ENCODE measurements around the gene SERPINE3.

SERPINE3 gene

GRCh38 chr13:51339354-51339753 is at the start of gene SERPINE3:
Gene SERPINE3, plus strand, starts transcription at chr13:51339691. Its CDS starts 1,401 bp downstream, at chr13:51341092.
- DNase-seq (ENCODE audit: low read depth, low spot score) = no peak

- no peak for DNase-seq (ENCODE audit: low read depth, low spot score)
These were observed 48.1 kb upstream of the SERPINE3 start for GRCh38 chr13:51291341-51291740.

GRCh38 chr13:51292000-51292565 is 47.4 kb upstream of the SERPINE3 start:
- DNase-seq (ENCODE audit: low read depth, low spot score) = no peak

- no peak for DNase-seq (ENCODE audit: low read depth, low spot score)
These were observed 41.9 kb upstream of the SERPINE3 start for GRCh38 chr13:51297556-51297955.

- no peak for DNase-seq (ENCODE audit: low read depth, low spot score)
These were observed 40.7 kb upstream of the SERPINE3 start for GRCh38 chr13:51298812-51299211.

- no peak for DNase-seq (ENCODE audit: low read depth, low spot score)
These were observed 36.4 kb upstream of the SERPINE3 start for GRCh38 chr13:51303063-51303552.

GRCh38 chr13:51303882-51304281 is 35.6 kb upstream of the SERPINE3 start:
- no peak for DNase-seq (ENCODE audit: low read depth, low spot score)

GRCh38 chr13:51305271-51305967 is 34.1 kb upstream of the SERPINE3 start:
- no peak for DNase-seq (ENCODE audit: low read depth, low spot score)

GRCh38 chr13:51308781-51309180 is 30.7 kb upstream of the SERPINE3 start:
- no peak for DNase-seq (ENCODE audit: low read depth, low spot score)

- DNase-seq (ENCODE audit: low read depth, low spot score) = no peak
These were observed 28.3 kb upstream of the SERPINE3 start for GRCh38 chr13:51311231-51311630.

GRCh38 chr13:51311957-51312520 is 27.5 kb upstream of the SERPINE3 start:
- DNase-seq (ENCODE audit: low read depth, low spot score) = no peak

GRCh38 chr13:51313619-51314018 is 25.9 kb upstream of the SERPINE3 start:
- no peak for DNase-seq (ENCODE audit: low read depth, low spot score)

GRCh38 chr13:51317262-51317661 is 22.2 kb upstream of the SERPINE3 start:
- no peak for DNase-seq (ENCODE audit: low read depth, low spot score)

- no peak for DNase-seq (ENCODE audit: low read depth, low spot score)
These were observed 21.5 kb upstream of the SERPINE3 start for GRCh38 chr13:51318015-51318414.

GRCh38 chr13:51318876-51319275 is 20.6 kb upstream of the SERPINE3 start:
- DNase-seq (ENCODE audit: low read depth, low spot score) = no peak

GRCh38 chr13:51321836-51322235 is 17.7 kb upstream of the SERPINE3 start:
- DNase-seq (ENCODE audit: low read depth, low spot score) = no peak

- no peak for DNase-seq (ENCODE audit: low read depth, low spot score)
These were observed 16.7 kb upstream of the SERPINE3 start for GRCh38 chr13:51322826-51323225.

GRCh38 chr13:51323824-51324511 is 15.5 kb upstream of the SERPINE3 start:
- no peak for DNase-seq (ENCODE audit: low read depth, low spot score)

- no peak for DNase-seq (ENCODE audit: low read depth, low spot score)
These were observed 14.6 kb upstream of the SERPINE3 start for GRCh38 chr13:51324714-51325420.

GRCh38 chr13:51325837-51326236 is 13.7 kb upstream of the SERPINE3 start:
- DNase-seq (ENCODE audit: low read depth, low spot score) = no peak

- no peak for DNase-seq (ENCODE audit: low read depth, low spot score)
These were observed 12.7 kb upstream of the SERPINE3 start for GRCh38 chr13:51326777-51327176.

GRCh38 chr13:51327961-51328360 is 11.5 kb upstream of the SERPINE3 start:
- DNase-seq (ENCODE audit: low read depth, low spot score) = no peak
